Endothelial cell of umbilical vein (primary cell): Measurements from ENCODE around the gene PRPF40B. TPM values are rescaled to one million over a fixed set of nuclear protein-coding genes. Genes with fewer than 3 reads are reported as not detected.

Experiments used
- BruUV-seq: library from RNA; stranded (reverse); fragments of 400-500 nt; replicated peaks from 2 replicates; lab custom pipeline; 2021; lab: Mats Ljungman, UMichigan
- CTCF ChIA-PET: fragments of 300-600, 350-600 bp; sonication (Branson Sonifier 250); formaldehyde crosslinking; loops from one replicate; lab custom pipeline; 2021; ENCODE audit warnings: antibody characterized with exemption, inconsistent platforms; lab: Charles Lee
- POLR2A ChIA-PET: fragments of 300-600, 350-600 bp; sonication (Branson Sonifier 250); formaldehyde crosslinking; loops from one replicate; lab custom pipeline; 2021; ENCODE audit warnings: antibody characterized with exemption, inconsistent platforms; lab: Charles Lee
- DNase-seq: peaks from one replicate; pipeline ENCODE4 v3.0.0-alpha.2; 2011; ENCODE audit warnings: low read depth, low spot score
- FAIRE-seq: peaks from 2 replicates; lab custom pipeline; 2011; peaks lifted over from hg19 to GRCh38; lab: Jason Lieb, UNC
- H2AFZ ChIP-seq: 2 replicates; pipeline ENCODE4 v1.6.0; 2012; ENCODE audit warnings: low read depth, low read length, control low read depth, inconsistent platforms
- H3K27ac ChIP-seq: 2 replicates; pipeline ENCODE4 v1.5.1; 2011; ENCODE audit warnings: low read depth, mild to moderate bottlenecking, control low read depth, low read length, moderate library complexity; ENCODE audit not compliant: insufficient read depth
- H3K27me3 ChIP-seq, 2 experiments: 2 replicates each; pipeline versions ENCODE4 v1.6.0 to v1.6.1; 2011; ENCODE audit warnings: low read length in 2 of 2, mixed read lengths in 1 of 2; ENCODE audit not compliant: control insufficient read depth in 2 of 2, insufficient read depth in 2 of 2
- H3K36me3 ChIP-seq, 2 experiments: 2 replicates in 1 of 2; 3 replicates in 1 of 2; pipeline ENCODE4 v1.5.1; 2011; ENCODE audit warnings: low read length in 2 of 2, mild to moderate bottlenecking in 1 of 2, moderate library complexity in 1 of 2; ENCODE audit not compliant: control insufficient read depth in 2 of 2, insufficient read depth in 2 of 2; ENCODE audit errors: extremely low read depth in 1 of 2
- H3K4me1 ChIP-seq: 3 replicates; pipeline ENCODE4 v1.5.1; 2011; ENCODE audit warnings: mild to moderate bottlenecking, low read length; ENCODE audit not compliant: control insufficient read depth, insufficient read depth; ENCODE audit errors: extremely low read depth
- H3K4me2 ChIP-seq: 2 replicates; pipeline ENCODE4 v1.6.1; 2011; ENCODE audit warnings: low read length, control low read depth, mixed read lengths; ENCODE audit not compliant: insufficient read depth
- H3K4me3 ChIP-seq, 3 experiments: fragments of 200-600 bp in 1 of 3; sonication (generic), shearing (Covaris generic) in 1 of 3; replicated peaks in 1 of 3; 2 replicates each; pipeline ENCODE4 v1.5.1; 2011 to 2016; ENCODE audit warnings: control low read depth in 3 of 3, low read length in 3 of 3, mild to moderate bottlenecking in 2 of 3, inconsistent platforms in 1 of 3, low read depth in 1 of 3, moderate library complexity in 1 of 3; ENCODE audit not compliant: insufficient read depth in 1 of 3
- H3K79me2 ChIP-seq: 2 replicates; pipeline ENCODE4 v1.6.0; 2012; ENCODE audit warnings: low read length, inconsistent platforms; ENCODE audit not compliant: control insufficient read depth, insufficient read depth
- H3K9ac ChIP-seq: replicated peaks from 2 replicates; pipeline ENCODE3; 2011; ENCODE audit warnings: low read length, control low read depth; ENCODE audit not compliant: insufficient read depth; ENCODE audit errors: extremely low read depth
- H3K9me1 ChIP-seq: replicated peaks from 3 replicates; pipeline ENCODE4 v1.6.0; 2011; ENCODE audit warnings: mild to moderate bottlenecking, low read length; ENCODE audit not compliant: control insufficient read depth, insufficient read depth; ENCODE audit errors: extremely low read depth
- H3K9me3 ChIP-seq: replicated peaks from 2 replicates; pipeline ENCODE4 v1.5.1; 2012; ENCODE audit warnings: low read length, inconsistent platforms; ENCODE audit not compliant: control insufficient read depth, insufficient read depth
- H4K20me1 ChIP-seq: replicated peaks from 2 replicates; pipeline ENCODE3; 2011; ENCODE audit warnings: mild to moderate bottlenecking, low read length; ENCODE audit not compliant: control insufficient read depth, insufficient read depth; ENCODE audit errors: extremely low read depth
- EZH2 ChIP-seq: IDR thresholded peaks from 2 replicates; pipeline ENCODE4 v1.6.1; 2012; ENCODE audit warnings: borderline replicate concordance, low read depth, mild to moderate bottlenecking, moderate library complexity, low read length, inconsistent platforms; ENCODE audit not compliant: severe bottlenecking
- FOS ChIP-seq: IDR thresholded peaks from 2 replicates; pipeline ENCODE4 v1.6.1; 2011; ENCODE audit warnings: mild to moderate bottlenecking, low read length, moderate library complexity, borderline replicate concordance; ENCODE audit not compliant: insufficient read depth
- GATA2 ChIP-seq: IDR thresholded peaks from 2 replicates; pipeline ENCODE4 v1.7.0; 2011; ENCODE audit warnings: low read depth, mild to moderate bottlenecking, moderate library complexity, mixed read lengths, low read length; ENCODE audit not compliant: insufficient read length, insufficient read depth
- JUN ChIP-seq: IDR thresholded peaks from 2 replicates; pipeline ENCODE4 v1.6.1; 2011; ENCODE audit warnings: borderline replicate concordance, low read depth; ENCODE audit not compliant: insufficient read length, insufficient read depth
- MYC ChIP-seq: IDR thresholded peaks from one replicate; pipeline ENCODE4 v1.6.1; 2011; ENCODE audit warnings: mild to moderate bottlenecking, low read depth, low read length
- POLR2A ChIP-seq: IDR thresholded peaks from 2 replicates; pipeline ENCODE4 v1.6.1; 2012; ENCODE audit warnings: low read depth, mild to moderate bottlenecking, control low read depth, low read length
- POLR2AphosphoS5 ChIP-seq: IDR thresholded peaks from 2 replicates; pipeline ENCODE4 v1.6.1; 2012; ENCODE audit warnings: low read depth, mild to moderate bottlenecking, control low read depth, low read length, moderate library complexity; ENCODE audit not compliant: insufficient read depth
- dilution Hi-C: fragments of 300-500 bp; cut with MboI; formaldehyde crosslinking; loops from one replicate; pipeline ENCODE4 v1.15.0; 2019; ENCODE audit warnings: low sequenced_read_pairs; ENCODE audit not compliant: extremely low pct_ligation_motif_present
- intact Hi-C: fragments of 100-400 bp; cut with micrococcal nuclease; formaldehyde crosslinking; loops from one replicate; pipeline ENCODE4 v1.10.0; 2022
- polyA plus RNA-seq, 4 experiments: library from polyadenylated mRNA; depleted of rRNA in 3 of 4; stranded (reverse) in 3 of 4; unstranded in 1 of 4; fragments of >200 nt; gene quantifications; 2 replicates each; pipeline versions ENCODE4 v1.2.1 to v1.2.3, GENCODE V29; 2011 to 2012; ENCODE audit warnings: missing spikeins in 1 of 4
- total RNA-seq: library from RNA; stranded (reverse); gene quantifications from 2 replicates; pipeline ENCODE4 v1.2.3, GENCODE V29; 2021
- TF ChIP-seq, protein P1 (sequence below), 2 donors: IDR thresholded peaks; 1 replicate in 1 of 2; 2 replicates in 1 of 2; pipeline ENCODE4 v1.5.1; 2011; ENCODE audit warnings: low read length in 2 of 2, mild to moderate bottlenecking in 2 of 2, moderate library complexity in 2 of 2, control low read depth in 1 of 2, inconsistent platforms in 1 of 2, low read depth in 1 of 2; ENCODE audit not compliant: insufficient read depth in 1 of 2; ENCODE audit errors: extremely low read depth in 1 of 2
- TF ChIP-seq, protein P2 (sequence below): IDR thresholded peaks from 2 replicates; pipeline ENCODE4 v1.6.1; 2011; ENCODE audit not compliant: insufficient read depth, insufficient read length

The PRPF40B gene
- total and polyA plus RNA-seq, 2 donors (not counting 3 experiments of a cell fraction or from before 2014, with no cell fraction given), result 5.4 to 9.9 TPM

DNA sequence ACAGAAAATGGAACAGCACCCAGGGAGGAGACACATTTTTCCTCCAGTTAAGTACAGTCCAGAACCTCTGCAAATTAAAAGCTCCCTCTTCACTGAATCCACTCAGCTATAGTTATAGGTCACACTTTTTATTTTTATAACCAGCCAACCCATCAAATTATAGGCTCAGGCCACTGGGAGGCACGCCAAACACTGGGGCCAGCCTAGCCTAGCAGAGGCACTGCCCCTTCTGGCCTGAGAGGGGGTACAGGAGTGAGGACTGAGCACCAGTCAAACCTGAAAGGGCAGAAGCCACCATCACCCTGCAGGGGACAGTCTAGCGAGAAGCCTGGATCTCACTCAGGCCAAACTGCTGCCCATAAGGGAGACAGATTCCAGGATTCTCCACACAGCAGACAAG lies 64.6 kb downstream of the PRPF40B start:
- peaks cover 15% of the 10 kb centered on the region for H4K20me1 ChIP-seq
- ChIA-PET POLR2A (no interaction called here), CTCF (interaction anchor here (1.1 to 1.7 kb wide), 2 partner anchors 8 to 40 kb away, joined by 3 to 4 read pairs; no protein-coding TSS in a partner anchor)
- FAIRE-seq (no peak), DNase-seq (no peak)
- H3K27me3 ChIP-seq, result no peaks in the 10 kb centered on the region
- no peak overlapping the region for H3K4me2 ChIP-seq
- dilution Hi-C loops, result no loop called here
- no peak overlapping the region for H2AFZ ChIP-seq
- H3K79me2 ChIP-seq, result peaks cover 71% of the 10 kb centered on the region
- no TSS peak for BruUV-seq
- no peaks in the 10 kb centered on the region for H3K9me3 ChIP-seq
- H3K36me3 ChIP-seq, result no peaks in the 10 kb centered on the region
- no peak for TF ChIP-seq GATA2
- no peak for TF ChIP-seq MYC
- no peak for TF ChIP-seq POLR2A
- TF ChIP-seq, protein P1, sequence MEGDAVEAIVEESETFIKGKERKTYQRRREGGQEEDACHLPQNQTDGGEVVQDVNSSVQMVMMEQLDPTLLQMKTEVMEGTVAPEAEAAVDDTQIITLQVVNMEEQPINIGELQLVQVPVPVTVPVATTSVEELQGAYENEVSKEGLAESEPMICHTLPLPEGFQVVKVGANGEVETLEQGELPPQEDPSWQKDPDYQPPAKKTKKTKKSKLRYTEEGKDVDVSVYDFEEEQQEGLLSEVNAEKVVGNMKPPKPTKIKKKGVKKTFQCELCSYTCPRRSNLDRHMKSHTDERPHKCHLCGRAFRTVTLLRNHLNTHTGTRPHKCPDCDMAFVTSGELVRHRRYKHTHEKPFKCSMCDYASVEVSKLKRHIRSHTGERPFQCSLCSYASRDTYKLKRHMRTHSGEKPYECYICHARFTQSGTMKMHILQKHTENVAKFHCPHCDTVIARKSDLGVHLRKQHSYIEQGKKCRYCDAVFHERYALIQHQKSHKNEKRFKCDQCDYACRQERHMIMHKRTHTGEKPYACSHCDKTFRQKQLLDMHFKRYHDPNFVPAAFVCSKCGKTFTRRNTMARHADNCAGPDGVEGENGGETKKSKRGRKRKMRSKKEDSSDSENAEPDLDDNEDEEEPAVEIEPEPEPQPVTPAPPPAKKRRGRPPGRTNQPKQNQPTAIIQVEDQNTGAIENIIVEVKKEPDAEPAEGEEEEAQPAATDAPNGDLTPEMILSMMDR (IDR thresholded peaks at IDR 0.05; ENCODE audit: extremely low read depth in 1 of 2, insufficient read depth in 1 of 2, low read depth in 1 of 2, low read length in 2 of 2), result no peak
- no peak for TF ChIP-seq EZH2
- TF ChIP-seq JUN, result no peak
- no peak for TF ChIP-seq FOS
- TF ChIP-seq, protein P2, sequence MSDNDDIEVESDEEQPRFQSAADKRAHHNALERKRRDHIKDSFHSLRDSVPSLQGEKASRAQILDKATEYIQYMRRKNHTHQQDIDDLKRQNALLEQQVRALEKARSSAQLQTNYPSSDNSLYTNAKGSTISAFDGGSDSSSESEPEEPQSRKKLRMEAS, result no peak
- no peak for TF ChIP-seq POLR2AphosphoS5
- no peaks in the 10 kb centered on the region for H3K4me1 ChIP-seq
- intact Hi-C loops, result no loop called here
- H3K4me3 ChIP-seq, result no peak overlapping the region
- no peak overlapping the region for H3K27ac ChIP-seq
- no peak overlapping the region for H3K9ac ChIP-seq
- H3K9me1 ChIP-seq, result no peaks in the 10 kb centered on the region
